K562 (cell line): ENCODE data around the gene GIMAP7. TPM values are rescaled to one million over a fixed set of nuclear protein-coding genes. Genes with fewer than 3 reads are reported as not detected.

Experiments used
- ATAC-seq: fragments of 200-7000 bp; cut with Tn5 transposase; 3 replicates; pipeline ENCODE4 v1.9.1; 2020; ENCODE audit warnings: moderate library complexity
- BruUV-seq: library from RNA; stranded (reverse); fragments of 400-500 nt; replicated peaks from 2 replicates; lab custom pipeline; 2021; lab: Mats Ljungman, UMichigan
- CTCF ChIA-PET: fragments of 300-600 bp; formaldehyde crosslinking; extraction: SDS; loops from one replicate; lab custom pipeline; 2021; ENCODE audit warnings: low intra/inter-chr PET ratio; lab: Yijun Ruan, JAX
- POLR2A ChIA-PET: fragments of 300-600, 350-650 bp; sonication (Branson Sonifier 250); formaldehyde crosslinking; extraction: SDS; loops from one replicate; lab custom pipeline; 2021; ENCODE audit warnings: antibody characterized with exemption, inconsistent platforms; lab: Yijun Ruan, JAX
- DNase-seq, 4 experiments: peaks; one replicate each; pipeline versions ENCODE4 v3.0.0 to v3.0.0-alpha.2; 2011 to 2018; ENCODE audit warnings: low spot score in 3 of 4, mixed read lengths in 3 of 4; ENCODE audit errors: extremely low read depth in 1 of 4
- FAIRE-seq: peaks from 2 replicates; lab custom pipeline; 2011; peaks lifted over from hg19 to GRCh38; lab: Jason Lieb, UNC
- H2AFZ ChIP-seq: 2 replicates; pipeline ENCODE4 v1.6.0; 2011; ENCODE audit warnings: low read depth, low read length, control low read depth, inconsistent platforms
- H3K27ac ChIP-seq: fragments of 200-600 bp; 3 replicates; pipeline ENCODE4 v1.8.0; 2011; ENCODE audit warnings: low read depth, mild to moderate bottlenecking, control low read depth, inconsistent platforms, low read length, moderate library complexity, mixed read lengths; ENCODE audit errors: extremely low read depth
- H3K27me3 ChIP-seq, 2 experiments: fragments of 300-600 bp in 1 of 2; 2 replicates in 1 of 2; 3 replicates in 1 of 2; pipeline versions ENCODE4 v1.6.0 to v1.8.0; 2011; ENCODE audit warnings: inconsistent platforms in 2 of 2, low read length in 2 of 2, mild to moderate bottlenecking in 1 of 2, mixed read lengths in 1 of 2, moderate library complexity in 1 of 2; ENCODE audit not compliant: control insufficient read depth in 2 of 2, insufficient read depth in 2 of 2
- H3K36me3 ChIP-seq: fragments of 300-600 bp; 3 replicates; pipeline ENCODE4 v1.8.0; 2011; ENCODE audit warnings: mild to moderate bottlenecking, low read length, inconsistent platforms; ENCODE audit not compliant: control insufficient read depth, insufficient read depth
- H3K4me1 ChIP-seq, 2 experiments: fragments of 200-600 bp in 1 of 2; replicated peaks in 1 of 2; 2 replicates in 1 of 2; 3 replicates in 1 of 2; pipeline versions ENCODE4 v1.5.1 to v1.8.0; 2011; ENCODE audit warnings: inconsistent platforms in 2 of 2, low read length in 2 of 2, mild to moderate bottlenecking in 1 of 2, mixed read lengths in 1 of 2, moderate library complexity in 1 of 2; ENCODE audit not compliant: control insufficient read depth in 2 of 2, insufficient read depth in 2 of 2
- H3K4me2 ChIP-seq: 2 replicates; pipeline ENCODE4 v1.6.1; 2011; ENCODE audit warnings: low read length, control low read depth, inconsistent platforms, mixed read lengths; ENCODE audit not compliant: insufficient read depth
- H3K4me3 ChIP-seq: fragments of 200-600 bp; sonication (generic), shearing (Covaris generic); 2 replicates; pipeline ENCODE4 v1.5.1; 2016; ENCODE audit warnings: control low read depth, inconsistent platforms
- H3K79me2 ChIP-seq: fragments of 200-600 bp; 3 replicates; pipeline ENCODE4 v1.8.0; 2011; ENCODE audit warnings: low read length, inconsistent platforms; ENCODE audit not compliant: control insufficient read depth, insufficient read depth
- H3K9ac ChIP-seq, 2 experiments: 2 replicates each; pipeline versions ENCODE4 v1.6.0 to v1.6.1; 2011; ENCODE audit warnings: low read depth in 2 of 2, low read length in 2 of 2, control low read depth in 1 of 2, inconsistent platforms in 1 of 2, mild to moderate bottlenecking in 1 of 2, mixed read lengths in 1 of 2; ENCODE audit not compliant: insufficient read depth in 1 of 2
- H3K9me1 ChIP-seq: one replicate; pipeline ENCODE4 v1.6.0; 2011; ENCODE audit warnings: inconsistent platforms, mild to moderate bottlenecking, low read length, moderate library complexity; ENCODE audit not compliant: control insufficient read depth, insufficient read depth
- H3K9me3 ChIP-seq: replicated peaks from 2 replicates; pipeline ENCODE4 v1.5.1; 2011; ENCODE audit warnings: low read depth, low read length, inconsistent platforms; ENCODE audit not compliant: control insufficient read depth, insufficient read depth
- H4K20me1 ChIP-seq: replicated peaks from 2 replicates; pipeline ENCODE4 v1.6.1; 2011; ENCODE audit warnings: low read length, inconsistent platforms, mixed read lengths; ENCODE audit not compliant: control insufficient read depth, insufficient read depth
- DIDO1 ChIP-seq: fragments of 450-650 bp; IDR thresholded peaks from 2 replicates; pipeline ENCODE4 v1.6.1; 2016; ENCODE audit warnings: low read depth, missing biosample characterization, missing genetic modification characterization
- HMG20A ChIP-seq: fragments of 450-650 bp; formaldehyde crosslinking; conservative IDR thresholded peaks from 2 replicates; pipeline ENCODE4 v1.4.0; 2020; ENCODE audit warnings: mild to moderate bottlenecking, mixed read lengths
- HNRNPLL ChIP-seq: fragments of 200-400 bp; formaldehyde crosslinking; IDR thresholded peaks from 2 replicates; pipeline ENCODE4 v1.6.1; 2017; ENCODE audit warnings: low read length, low read depth, mild to moderate bottlenecking; ENCODE audit not compliant: poor library complexity, severe bottlenecking
- NCOA1 ChIP-seq: fragments of 450-650 bp; IDR thresholded peaks from 2 replicates; pipeline ENCODE4 v1.6.1; 2016; ENCODE audit warnings: low read depth
- NCOR1 ChIP-seq: fragments of 450-650 bp; IDR thresholded peaks from 2 replicates; pipeline ENCODE4 v1.6.1; 2016; ENCODE audit warnings: mild to moderate bottlenecking, moderate library complexity
- NR3C1 ChIP-seq: sonication (generic); formaldehyde crosslinking; IDR thresholded peaks from 2 replicates; pipeline ENCODE4 v1.8.1; 2022; ENCODE audit warnings: missing genetic modification reagents
- SAFB ChIP-seq: fragments of 200-400 bp; formaldehyde crosslinking; IDR thresholded peaks from 2 replicates; pipeline ENCODE4 v1.6.1; 2017; ENCODE audit warnings: low read depth, low read length, borderline replicate concordance
- SREBF2 ChIP-seq: sonication (generic); formaldehyde crosslinking; IDR thresholded peaks from 2 replicates; pipeline ENCODE4 v1.4.0; 2020; ENCODE audit warnings: mild to moderate bottlenecking, missing genetic modification reagents
- STAT5B ChIP-seq: fragments of 250-450 bp; sonication (Bioruptor Pico); IDR thresholded peaks from 2 replicates; pipeline ENCODE4 v1.8.0; 2021; ENCODE audit warnings: mild to moderate bottlenecking, inconsistent platforms
- SUPT5H ChIP-seq: fragments of 450-650 bp; IDR thresholded peaks from 2 replicates; pipeline ENCODE4 v1.6.1; 2016
- TEAD1 ChIP-seq, 2 experiments: fragments of 450-650 bp in 1 of 2; sonication (generic) in 1 of 2; formaldehyde crosslinking; IDR thresholded peaks; 2 replicates each; pipeline versions ENCODE4 v1.4.0 to v1.8.0; 2020 to 2022; ENCODE audit warnings: mild to moderate bottlenecking in 2 of 2, missing genetic modification reagents in 1 of 2
- ZNF354B ChIP-seq: fragments of 250-450 bp; sonication (Bioruptor Pico); IDR thresholded peaks from 2 replicates; pipeline ENCODE4 v1.4.0; 2020
- ZNF79 ChIP-seq: fragments of 250-450 bp; sonication (Bioruptor Pico); IDR thresholded peaks from 2 replicates; pipeline ENCODE4 v1.4.0; 2020; ENCODE audit warnings: low read depth, mild to moderate bottlenecking, moderate library complexity
- WGBS: fragments of 100-300 bp; shearing (Covaris generic); methylation state at CpG from one replicate; pipeline ENCODE4 v1.1.6; 2016; ENCODE audit warnings: low coverage, mixed read lengths; ENCODE audit not compliant: insufficient coverage; ENCODE audit errors: missing lambda C conversion rate; 5-methylcytosine and 5-hydroxymethylcytosine counted together
- in situ Hi-C: fragments of 300-500 bp; cut with MboI; formaldehyde crosslinking; loops from 4 replicates; pipeline ENCODE4 v1.15.0; 2018; ENCODE audit warnings: inconsistent platforms, mixed read lengths
- intact Hi-C: fragments of 100-400 bp; cut with micrococcal nuclease; formaldehyde crosslinking; loops from 2 replicates; pipeline ENCODE4 v1.14.2; 2022
- polyA plus RNA-seq, 8 experiments: library from polyadenylated mRNA; depleted of rRNA in 4 of 8; stranded (reverse) in 5 of 8; unstranded in 3 of 8; fragments of >200 nt; fragmentation: Nextera tagmentation in 2 of 8; fragmentation: Illumina TruSeq in 1 of 8; extraction: Ambion mirVana in 2 of 8; extraction: Trizol in 1 of 8; gene quantifications; 2 replicates each; pipeline versions ENCODE4 v1.2.1 to v1.2.3, GENCODE V29; 2011 to 2014; ENCODE audit warnings: inconsistent platforms in 1 of 8, missing spikeins in 1 of 8
- total RNA-seq, 7 experiments: library from RNA; depleted of rRNA in 6 of 7; stranded (reverse); fragments of >200 nt in 6 of 7; fragmentation: Illumina TruSeq in 2 of 7; extraction: Trizol in 2 of 7; gene quantifications; 2 replicates each; pipeline versions ENCODE4 v1.2.1 to v1.2.3, GENCODE V29; 2011 to 2021; ENCODE audit warnings: low replicate concordance in 1 of 7

Gene GIMAP7
- total and polyA plus RNA-seq, 9 of the 15 experiments (the other 6 are each of a cell fraction or from before 2014, with no cell fraction given), result 0.42 TPM; not detected in 8

DNA sequence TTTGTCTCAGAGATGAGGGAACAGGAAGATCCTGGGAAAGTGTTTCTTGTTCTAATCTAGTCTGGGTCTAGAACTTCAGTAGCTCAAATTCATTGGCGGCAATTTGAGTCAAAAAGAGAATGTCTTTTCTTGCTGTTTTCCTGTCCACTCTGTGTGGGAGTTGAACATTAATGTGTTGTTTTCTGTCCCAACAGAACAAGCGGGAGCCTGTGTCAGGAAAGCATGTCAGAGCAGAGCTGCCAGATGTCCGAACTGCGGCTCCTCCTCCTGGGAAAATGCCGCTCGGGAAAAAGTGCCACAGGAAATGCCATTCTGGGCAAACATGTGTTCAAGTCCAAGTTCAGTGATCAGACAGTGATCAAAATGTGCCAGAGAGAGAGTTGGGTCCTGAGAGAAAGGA is 48.2 kb upstream of the GIMAP7 start:
- H3K79me2 ChIP-seq, result no peaks in the 10 kb centered on the region
- CTCF ChIA-PET, result no interaction called here
- POLR2A ChIA-PET, result interaction anchor here (0.6 to 1.4 kb wide), 5 partner anchors 17 to 413 kb away, joined by 3 to 5 read pairs (median 3); no protein-coding TSS in a partner anchor
- in situ Hi-C loops, result no loop called here
- FAIRE-seq (no peak), DNase-seq (no peak), ATAC-seq (no peak)
- intact Hi-C loops, result no loop called here
- 2% methylated on average over 6 of the region's 6 CpGs for WGBS
- H3K4me1 ChIP-seq, result no peaks in the 10 kb centered on the region
- no peak overlapping the region for H3K4me2 ChIP-seq
- no peaks in the 10 kb centered on the region for H3K9me1 ChIP-seq
- no TSS peak for BruUV-seq
- no peak overlapping the region for H2AFZ ChIP-seq
- no peak overlapping the region for H3K27ac ChIP-seq
- peaks cover 22 to 26% of the 10 kb centered on the region in 2 experiments; a peak in 4 of 5 replicates for H3K27me3 ChIP-seq
- H4K20me1 ChIP-seq, result no peaks in the 10 kb centered on the region
- H3K4me3 ChIP-seq, result no peak overlapping the region
- no peaks in the 10 kb centered on the region for H3K9me3 ChIP-seq
- TF ChIP-seq SAFB (no peak), NCOA1 (no peak), NCOR1 (no peak), ZNF354B (CRISPR knock-in tag) (no peak), NR3C1 (no peak), SREBF2 (CRISPR knock-in tag) (no peak), TEAD1 (CRISPR knock-in tag; IDR thresholded peaks at IDR 0.05) (no peak)
- H3K36me3 ChIP-seq, result no peaks in the 10 kb centered on the region
- no peak overlapping the region for H3K9ac ChIP-seq

DNA sequence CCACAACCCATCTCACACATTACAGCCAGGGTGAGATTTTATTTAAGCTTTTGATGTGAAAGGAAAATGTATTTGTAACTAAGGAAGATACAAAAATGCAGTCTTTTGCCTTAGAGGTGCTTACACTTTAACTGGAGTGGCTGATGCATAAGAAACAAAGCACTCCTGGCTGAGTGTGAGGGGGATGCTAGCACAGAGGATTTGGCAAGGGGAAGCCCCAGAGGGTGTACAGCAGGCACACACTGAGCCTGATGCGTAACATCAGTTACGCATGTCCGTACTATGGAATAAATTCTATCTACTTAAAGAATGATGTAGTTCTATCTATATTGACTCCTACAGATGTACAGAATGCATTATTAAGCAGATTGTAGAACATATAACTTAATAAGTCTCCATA is 46.4 kb upstream of the GIMAP7 start:
- ATAC-seq (no peak), FAIRE-seq (no peak), DNase-seq (no peak)
- intact Hi-C loops (no loop called here), in situ Hi-C loops (no loop called here)
- no peak overlapping the region for H3K27ac ChIP-seq
- H3K9me3 ChIP-seq, result no peaks in the 10 kb centered on the region
- H3K27me3 ChIP-seq, result peaks cover 29 to 33% of the 10 kb centered on the region in 2 experiments; a peak in 4 of 5 replicates
- H3K9me1 ChIP-seq, result no peaks in the 10 kb centered on the region
- no peak overlapping the region for H3K4me3 ChIP-seq
- ChIA-PET POLR2A (no interaction called here), CTCF (no interaction called here)
- H3K36me3 ChIP-seq, result no peaks in the 10 kb centered on the region
- H3K4me1 ChIP-seq, result no peaks in the 10 kb centered on the region
- no TSS peak for BruUV-seq
- 0% methylated on average over 3 of the region's 3 CpGs for WGBS
- H3K4me2 ChIP-seq, result no peak overlapping the region
- TF ChIP-seq SUPT5H, result no peak
- TF ChIP-seq ZNF79, result no peak
- no peak for TF ChIP-seq DIDO1 (tag)
- no peak for TF ChIP-seq HNRNPLL
- no peak for TF ChIP-seq HMG20A (CRISPR knock-in tag)
- no peak for TF ChIP-seq STAT5B (CRISPR knock-in tag)
- H3K79me2 ChIP-seq, result no peaks in the 10 kb centered on the region
- no peaks in the 10 kb centered on the region for H4K20me1 ChIP-seq
- H3K9ac ChIP-seq, result no peak overlapping the region
- H2AFZ ChIP-seq, result no peak overlapping the region
